HG03135 (cell line): ENCODE measurements around the gene OTC.

Experiments
- ATAC-seq: cut with Tn5 transposase; IDR thresholded peaks from one replicate; pipeline ENCODE4 v1.9.1; 2021; ENCODE audit warnings: mild to moderate bottlenecking, moderate library complexity; ENCODE audit not compliant: unreplicated experiment

OTC gene

DNA sequence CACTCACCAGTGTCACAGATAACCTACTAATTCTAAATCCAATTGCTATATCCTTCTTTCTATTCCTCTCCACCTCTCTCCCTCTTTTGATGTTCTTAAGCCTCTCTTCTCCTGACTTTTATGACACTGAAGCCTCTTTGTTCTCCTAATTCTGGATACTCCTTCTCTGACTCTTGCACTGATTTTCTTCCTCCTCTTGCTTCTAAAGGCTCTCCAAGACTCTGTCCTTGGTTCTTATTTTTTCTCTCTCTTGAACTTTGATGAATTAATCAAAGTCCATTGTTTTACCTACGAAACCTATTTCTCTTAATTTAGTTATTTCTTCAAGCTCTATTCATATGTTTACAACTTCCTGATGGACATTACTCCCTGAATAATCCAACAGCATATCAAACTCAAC lies 113.3 kb downstream of the OTC start:
- no peak for ATAC-seq

DNA sequence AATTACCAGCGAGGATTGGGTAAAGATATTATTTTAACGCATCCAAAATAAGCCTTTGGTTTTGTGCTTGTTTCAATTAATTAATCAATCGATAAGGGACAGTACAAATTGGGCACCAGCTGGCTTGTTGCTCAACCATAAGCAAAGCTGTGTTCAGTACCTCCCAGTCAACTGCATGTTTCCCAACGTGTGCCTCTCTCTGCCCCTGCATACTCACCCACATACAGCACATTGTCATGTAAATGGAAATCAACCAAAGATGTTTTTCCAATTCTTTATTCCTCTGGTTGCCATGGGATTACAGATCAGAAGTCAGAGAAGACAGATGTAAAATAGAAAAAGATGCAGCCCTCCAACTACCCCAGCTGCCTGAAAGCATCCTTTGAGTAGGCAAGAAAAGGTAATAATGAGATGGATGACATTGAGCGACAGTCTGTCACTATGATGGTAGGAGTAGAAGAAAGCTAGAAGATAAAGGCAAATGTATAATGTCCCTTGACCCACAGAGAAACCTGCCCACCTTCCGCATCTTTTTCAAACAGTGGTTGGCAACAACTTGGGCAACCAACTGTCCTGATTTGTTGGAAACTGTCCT lies 116.3 kb downstream of the OTC start:
- ATAC-seq, result no peak
